GM18519 (cell line): ENCODE results near the gene HELZ2.

ENCODE experiments used
- ATAC-seq: cut with Tn5 transposase; IDR thresholded peaks from one replicate; pipeline ENCODE4 v1.9.1; 2021; ENCODE audit warnings: mild to moderate bottlenecking, moderate library complexity; ENCODE audit not compliant: unreplicated experiment, low FRiP score

HELZ2 gene

DNA sequence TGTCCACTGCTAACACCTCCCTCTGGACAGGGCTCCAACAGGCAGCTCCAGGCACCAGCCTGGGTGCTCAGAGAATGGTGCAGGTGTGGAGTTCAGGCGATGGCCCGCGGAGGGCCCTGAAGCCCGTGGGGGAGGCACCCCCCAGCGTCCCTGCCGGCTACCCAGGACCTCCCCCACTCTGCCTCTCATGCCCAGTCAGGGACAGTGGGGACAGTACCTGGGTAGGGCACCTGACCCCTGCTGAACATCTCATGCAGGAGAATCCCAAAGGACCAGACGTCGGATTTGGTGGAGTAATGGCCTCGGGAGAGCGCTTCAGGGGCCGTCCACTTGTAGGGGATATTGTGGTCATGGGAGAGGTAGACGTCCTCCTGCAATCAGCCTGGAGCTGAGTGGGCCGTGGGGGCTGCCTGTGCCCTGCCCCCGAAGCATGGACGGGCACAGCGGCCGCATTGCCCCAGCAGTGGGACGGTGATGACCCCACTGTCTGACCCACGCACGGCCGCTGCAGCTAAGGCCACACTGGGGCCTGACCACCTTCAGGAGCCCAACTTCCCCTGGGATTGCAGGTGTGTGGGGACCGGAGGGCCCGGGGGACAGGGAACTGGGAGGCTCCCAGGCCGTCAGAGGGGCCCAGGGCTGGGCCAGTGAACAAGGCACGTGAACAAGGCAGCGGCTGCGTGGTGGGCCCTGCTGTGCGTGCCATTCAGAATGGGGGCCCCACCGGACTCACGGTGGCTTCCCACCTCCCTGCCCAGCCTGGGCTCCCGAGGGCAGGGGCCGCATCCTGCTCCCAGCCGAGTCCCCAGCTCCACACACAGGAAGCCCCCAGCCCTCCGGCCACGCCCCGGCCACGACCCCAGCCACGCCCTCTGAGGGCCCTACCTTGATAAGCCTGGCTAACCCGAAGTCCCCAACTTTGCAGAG, 43.9 kb downstream of the HELZ2 start:
- ATAC-seq, result no peak

- ATAC-seq, result no peak
These were observed 44.7 kb downstream of the HELZ2 start for GRCh38 chr20:63529180-63529860.

- no peak for ATAC-seq
These were observed 46.9 kb downstream of the HELZ2 start for GRCh38 chr20:63527184-63527583.

- ATAC-seq, result no peak
These were observed 48.1 kb downstream of the HELZ2 start for GRCh38 chr20:63525971-63526370.

DNA sequence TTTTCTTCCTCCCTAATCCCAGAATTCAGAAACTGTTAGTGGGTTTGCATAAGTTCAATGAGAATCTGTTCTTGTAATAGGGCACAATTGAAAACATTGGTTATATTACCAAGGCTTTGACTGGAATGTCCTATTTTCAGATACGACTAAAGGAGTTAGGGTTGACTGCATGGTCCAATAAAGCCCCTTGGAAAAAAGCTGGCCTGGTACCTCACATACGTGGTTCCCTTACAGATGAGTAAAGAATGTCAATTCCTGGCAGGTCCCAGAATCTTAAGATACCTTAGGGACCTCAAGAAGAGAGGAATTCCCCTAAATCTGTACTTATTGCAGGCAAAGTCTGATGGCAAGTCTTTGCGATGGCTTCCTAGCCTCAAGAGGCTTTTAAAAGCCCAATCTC, 48.9 kb downstream of the HELZ2 start:
- no peak for ATAC-seq
